ENCODE data around the gene MYO15B.
A peak's percentile ranks its signal among the peaks of the same experiment; 100 is the strongest.
"Not testable (repeated sequence)": the region's sequence is repeated elsewhere in the genome, so short reads cannot be mapped to it uniquely, and the experiment has no call there.

MYO15B gene

DNA sequence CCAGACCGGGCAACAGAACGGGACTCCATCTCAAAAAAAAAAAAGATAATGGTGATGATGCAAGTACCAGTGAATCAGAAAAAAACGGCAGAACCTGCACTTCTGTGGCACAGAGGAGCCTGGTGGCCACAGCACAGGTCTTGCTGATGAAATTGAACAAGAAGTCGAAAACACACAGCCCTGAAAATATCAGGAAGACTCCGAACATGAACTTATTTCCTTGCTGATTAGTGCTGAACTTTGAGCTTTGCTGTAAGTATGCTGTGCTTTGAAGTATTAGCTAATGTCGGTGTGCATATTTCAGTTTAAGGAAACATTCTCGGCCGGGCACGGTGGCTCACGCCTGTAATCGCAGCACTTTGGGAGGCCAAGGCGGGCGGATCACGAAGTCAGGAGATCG is 10.9 kb upstream of the MYO15B start:
- DNase-seq, result no peak

DNA sequence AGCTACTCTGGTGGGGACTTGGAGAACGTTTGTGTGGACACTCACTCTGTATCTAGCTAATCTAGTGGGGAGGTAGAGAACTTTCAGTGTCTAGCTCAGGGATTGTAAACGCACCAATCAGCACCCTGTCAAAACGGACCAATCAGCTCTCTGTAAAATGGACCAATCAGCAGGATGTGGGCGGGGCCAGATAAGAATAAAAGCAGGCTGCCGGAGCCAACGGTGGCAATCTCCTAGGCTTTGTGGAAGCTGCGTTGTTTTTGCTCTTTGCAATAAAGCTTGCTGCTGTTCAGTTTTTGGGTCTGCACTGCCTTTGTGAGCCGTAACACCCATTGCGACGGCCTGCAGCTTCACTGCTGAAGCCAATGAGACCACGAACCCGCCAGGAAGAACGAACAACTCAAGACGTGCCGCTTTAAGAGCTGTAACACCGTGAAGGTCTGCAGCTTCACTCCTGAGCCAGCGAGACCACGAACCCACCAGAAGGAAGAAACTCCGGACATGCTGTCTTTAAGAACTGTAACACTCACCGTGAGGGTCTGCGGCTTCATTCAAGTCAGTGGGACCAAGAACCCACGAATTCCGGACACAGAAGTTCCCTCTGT is 6.4 kb upstream of the MYO15B start:
- DNase-seq, result not testable (repeated sequence)

DNA sequence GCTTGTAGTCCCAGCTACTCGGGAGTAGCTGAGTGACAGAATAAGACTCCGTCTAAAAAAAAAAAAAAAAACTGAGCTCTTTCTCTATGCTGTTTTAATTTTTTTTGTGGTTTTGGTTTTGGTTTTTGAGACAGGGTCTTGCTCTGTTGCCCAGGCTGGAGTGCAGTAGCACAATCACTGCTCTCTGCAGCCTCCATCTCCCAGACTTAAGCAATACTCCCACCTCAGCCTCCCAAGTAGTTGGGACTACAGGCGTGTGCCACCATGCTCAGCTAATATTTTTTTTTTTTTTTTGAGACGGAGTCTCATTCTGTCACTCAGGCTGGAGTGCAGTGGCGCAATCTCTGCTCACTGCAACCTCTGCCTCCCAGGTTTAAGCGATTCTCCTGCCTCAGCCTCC is 4.4 kb upstream of the MYO15B start:
- DNase-seq, result not testable (repeated sequence)

DNA sequence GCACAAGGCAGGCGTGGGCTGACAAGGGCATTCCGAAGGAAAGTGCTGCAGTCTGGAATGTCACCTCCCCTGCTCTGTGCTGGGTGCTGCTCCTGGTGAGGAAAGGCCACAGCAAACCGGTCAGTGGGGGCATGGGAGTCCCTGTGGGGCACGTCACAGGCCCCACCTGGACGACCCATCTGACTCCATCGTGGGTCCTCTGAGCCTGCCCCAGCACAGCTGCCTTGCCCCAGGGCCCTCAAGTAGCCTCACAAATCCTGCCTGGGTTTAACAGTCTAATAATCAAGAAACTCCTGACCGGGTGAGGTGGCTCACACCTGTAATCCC is 2.8 kb upstream of the MYO15B start:
- DNase-seq, result no peak

DNA sequence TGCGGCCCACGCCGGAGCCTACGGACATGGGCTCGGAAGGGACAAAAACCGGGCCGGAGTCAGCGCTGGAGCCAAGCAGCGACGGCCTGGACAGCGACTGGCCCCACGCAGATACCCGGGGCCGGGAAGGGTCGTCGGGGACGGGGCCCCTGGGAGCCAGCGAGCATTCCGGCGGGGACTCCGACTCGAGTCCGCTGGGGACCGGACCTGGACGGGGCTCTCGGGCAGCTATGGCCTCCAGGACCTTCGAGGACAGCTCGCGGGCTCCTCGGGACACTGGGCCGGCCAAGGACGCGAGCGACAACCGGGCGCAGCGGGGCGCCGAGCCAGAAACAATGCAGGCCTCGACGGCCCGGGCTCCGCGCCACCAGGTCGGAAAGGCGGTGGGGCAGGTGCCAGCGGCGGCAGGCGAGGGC is 1.0 kb downstream of the MYO15B start:
- no peak for DNase-seq

DNA sequence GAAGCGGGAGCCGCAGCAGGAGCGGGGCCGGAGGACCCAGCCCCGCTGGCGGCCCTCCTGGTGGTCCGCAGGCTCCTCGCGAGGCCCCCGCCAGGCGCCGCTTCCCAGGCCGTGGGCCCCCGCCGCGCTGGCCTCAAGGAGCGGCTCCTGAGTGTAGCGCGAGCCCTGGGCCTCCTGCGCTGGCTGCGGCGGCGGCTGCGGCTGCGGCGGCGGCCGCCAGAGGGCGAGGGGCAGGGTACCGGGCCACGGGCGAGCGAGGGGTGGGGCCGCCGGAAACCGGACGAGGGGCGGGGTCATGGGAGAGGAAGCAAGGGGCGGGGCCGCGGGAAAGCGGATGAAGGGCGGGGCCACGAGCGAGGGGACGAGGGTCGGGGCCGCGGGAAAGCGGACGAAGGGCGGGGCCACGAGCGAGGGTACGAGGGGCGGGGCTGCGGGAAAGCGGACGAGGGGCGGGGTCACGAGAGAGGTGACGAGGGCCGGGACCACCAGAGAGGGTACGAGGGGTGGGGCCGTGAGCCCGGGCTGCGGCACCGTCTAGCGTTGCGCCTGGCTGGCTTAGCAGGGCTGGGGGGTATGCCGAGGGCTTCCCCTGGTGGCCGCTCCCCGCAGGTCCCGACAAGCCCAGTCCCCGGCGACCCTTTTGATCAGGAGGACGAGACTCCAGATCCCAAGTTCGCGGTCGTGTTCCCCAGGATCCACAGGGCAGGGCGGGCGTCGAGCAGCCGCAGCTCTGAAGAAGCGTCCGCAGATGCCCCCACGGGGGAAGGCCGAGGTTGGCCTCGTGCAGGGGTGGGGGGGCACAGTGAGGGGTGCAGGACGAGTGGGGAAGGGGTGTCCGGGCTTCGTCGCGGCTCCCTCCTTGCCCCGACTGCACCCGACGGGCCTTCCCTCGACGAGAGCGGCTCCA is 1.7 kb downstream of the MYO15B start:
- DNase-seq, result peak; percentile 35

DNA sequence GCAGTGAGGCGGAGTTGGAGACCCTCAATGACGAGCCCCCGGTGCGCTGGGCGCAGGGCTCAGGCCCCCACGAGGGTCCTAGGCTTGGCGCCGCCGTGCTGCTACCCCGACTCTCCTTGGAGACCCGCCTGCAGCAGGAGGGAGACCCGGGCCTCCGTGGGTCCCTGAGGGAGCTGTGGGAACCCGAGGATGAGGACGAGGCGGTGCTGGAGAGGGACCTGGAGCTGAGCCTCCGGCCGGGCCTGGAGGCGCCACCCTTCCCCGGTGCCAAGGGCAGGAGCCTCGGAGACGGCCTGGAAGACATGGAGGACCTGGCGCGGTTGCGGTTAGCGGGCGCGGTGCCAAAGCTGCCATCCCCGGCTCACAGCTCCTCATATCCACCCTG is 2.3 kb downstream of the MYO15B start:
- DNase-seq, result no peak

DNA sequence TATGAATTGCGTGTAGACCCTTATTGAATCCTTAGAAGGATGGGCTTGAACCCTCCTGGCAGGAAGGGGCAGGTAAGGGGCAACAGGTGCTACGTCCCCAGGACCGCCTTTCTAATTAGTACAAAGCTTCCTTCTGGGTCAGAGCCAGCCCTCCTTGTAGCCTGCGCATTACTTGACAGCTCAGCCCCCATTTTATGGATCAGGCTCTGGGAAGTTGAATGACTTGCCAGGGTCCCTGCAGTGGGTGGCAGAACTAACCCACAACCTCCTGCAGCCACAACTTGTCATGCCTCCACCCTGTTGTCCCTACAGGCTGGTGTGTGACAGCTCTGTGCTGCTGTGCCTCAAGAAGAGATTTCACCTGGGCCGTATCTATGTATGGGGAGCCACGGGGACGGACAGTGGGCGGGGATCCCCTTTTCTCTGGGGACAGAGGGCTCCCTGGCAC is 2.7 kb downstream of the MYO15B start:
- DNase-seq, result no peak

DNA sequence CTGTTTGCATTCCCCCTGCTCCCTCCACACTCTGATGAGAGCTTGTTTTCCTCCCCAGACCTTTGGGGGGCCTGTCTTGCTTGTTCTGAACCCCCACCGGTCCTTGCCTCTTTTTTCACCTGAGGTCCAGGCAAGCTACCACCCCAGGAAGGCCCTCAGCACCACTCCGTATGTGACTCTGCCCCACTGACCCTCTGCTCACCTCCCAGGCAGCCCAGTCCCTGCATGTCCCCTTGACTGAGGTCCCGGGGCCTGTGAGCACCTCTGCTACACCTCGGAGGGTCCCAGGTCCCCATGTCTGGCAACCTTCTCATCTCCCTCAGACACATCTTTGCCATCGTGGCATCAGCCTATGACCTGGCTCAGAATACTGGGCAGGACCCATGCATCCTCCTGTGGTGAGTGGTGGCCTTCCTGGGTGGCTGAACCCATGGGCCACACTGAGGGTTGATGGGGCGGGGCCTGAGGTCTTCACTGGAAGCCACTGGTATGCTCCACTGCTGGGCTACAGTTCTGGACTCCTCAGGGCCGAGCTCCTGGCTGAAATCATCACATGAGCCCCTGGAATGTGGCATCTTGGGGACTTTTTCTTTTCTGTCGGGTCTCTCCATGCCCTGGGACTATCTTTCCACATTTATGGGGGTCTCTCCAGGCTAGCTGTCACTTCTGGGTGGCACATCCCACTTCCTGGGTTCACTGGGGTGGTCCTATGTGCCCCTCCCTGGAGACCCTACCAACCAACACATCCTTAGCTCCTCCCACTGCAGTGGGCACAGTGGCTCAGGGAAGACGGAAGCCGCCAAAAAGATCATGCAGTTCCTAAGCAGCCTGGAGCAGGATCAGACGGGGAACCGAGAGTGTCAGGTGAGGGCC is 3.5 kb downstream of the MYO15B start:
- no peak for DNase-seq

DNA sequence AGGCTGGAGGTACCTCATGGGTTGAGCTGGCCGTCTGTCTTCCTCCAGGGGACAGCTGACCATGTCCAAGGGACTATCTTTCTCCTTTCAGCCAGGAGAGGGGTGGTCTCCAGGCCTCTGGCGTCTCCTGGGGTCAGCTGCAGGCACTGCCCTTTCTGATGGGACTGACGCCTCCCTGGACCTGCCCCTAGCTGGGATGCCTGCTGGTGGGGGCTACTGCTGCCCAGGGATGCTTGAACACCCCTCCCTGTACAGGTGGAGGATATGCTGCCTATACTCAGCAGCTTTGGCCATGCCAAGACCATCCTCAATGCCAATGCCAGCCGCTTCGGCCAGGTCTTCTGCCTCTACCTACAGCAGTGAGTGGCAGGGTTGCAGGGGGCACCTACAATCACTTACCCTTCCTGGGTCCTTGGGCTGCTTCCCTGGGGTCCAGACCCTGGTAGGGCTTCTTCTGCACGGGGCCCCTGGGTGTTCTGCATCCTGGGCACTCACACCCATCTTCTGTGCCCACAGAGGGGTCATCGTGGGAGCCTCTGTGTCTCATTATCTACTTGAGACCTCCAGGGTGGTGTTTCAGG is 4.2 kb downstream of the MYO15B start:
- no peak for DNase-seq

DNA sequence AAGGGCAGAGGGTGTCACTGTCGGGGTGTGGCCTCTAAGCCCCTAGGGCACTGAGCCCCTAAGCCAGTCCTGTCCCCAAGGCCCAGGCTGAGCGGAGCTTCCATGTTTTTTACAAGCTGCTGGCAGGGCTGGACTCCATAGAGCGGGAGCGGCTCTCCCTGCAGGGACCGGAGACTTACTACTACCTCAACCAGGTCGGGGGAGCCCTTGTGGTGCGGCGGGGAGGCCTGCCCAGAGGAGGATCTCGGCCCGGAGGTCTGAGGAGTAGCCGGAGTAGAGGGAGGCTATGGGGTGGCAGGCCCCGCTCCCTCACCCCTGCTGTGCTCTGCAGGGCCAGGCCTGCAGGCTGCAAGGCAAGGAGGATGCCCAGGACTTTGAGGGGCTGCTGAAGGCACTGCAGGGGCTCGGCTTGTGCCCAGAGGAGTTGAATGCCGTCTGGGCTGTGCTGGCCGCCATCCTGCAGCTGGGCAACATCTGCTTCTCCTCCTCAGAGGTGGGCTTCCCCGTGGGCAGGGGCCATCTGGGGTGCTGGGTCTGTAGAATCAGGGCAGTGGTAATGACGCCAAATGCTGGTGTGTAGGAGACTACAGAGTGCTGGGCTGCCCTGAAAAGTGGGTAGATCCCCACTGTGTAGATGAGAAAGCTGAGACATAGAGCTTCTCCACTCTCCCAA is 4.9 kb downstream of the MYO15B start:
- DNase-seq, result no peak

DNA sequence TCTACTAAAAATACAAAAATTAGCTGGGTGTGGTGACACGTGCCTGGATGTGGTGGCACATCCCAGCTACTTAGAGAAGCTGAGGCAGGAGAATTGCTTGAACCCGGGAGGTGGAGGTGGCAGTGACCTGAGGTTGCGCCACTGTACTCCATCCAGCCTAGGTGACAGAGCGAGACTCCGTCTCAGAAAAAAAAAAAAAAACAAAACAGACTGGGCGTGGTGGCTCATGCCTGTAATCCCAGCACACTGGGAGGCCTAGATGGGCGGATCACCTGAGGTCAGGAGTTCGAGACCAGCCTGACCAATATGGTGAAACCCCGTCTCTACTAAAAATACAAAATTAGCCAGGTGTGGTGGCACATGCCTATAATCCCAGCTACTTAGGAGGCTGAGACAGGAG is 5.8 kb downstream of the MYO15B start:
- not testable (repeated sequence) for DNase-seq

DNA sequence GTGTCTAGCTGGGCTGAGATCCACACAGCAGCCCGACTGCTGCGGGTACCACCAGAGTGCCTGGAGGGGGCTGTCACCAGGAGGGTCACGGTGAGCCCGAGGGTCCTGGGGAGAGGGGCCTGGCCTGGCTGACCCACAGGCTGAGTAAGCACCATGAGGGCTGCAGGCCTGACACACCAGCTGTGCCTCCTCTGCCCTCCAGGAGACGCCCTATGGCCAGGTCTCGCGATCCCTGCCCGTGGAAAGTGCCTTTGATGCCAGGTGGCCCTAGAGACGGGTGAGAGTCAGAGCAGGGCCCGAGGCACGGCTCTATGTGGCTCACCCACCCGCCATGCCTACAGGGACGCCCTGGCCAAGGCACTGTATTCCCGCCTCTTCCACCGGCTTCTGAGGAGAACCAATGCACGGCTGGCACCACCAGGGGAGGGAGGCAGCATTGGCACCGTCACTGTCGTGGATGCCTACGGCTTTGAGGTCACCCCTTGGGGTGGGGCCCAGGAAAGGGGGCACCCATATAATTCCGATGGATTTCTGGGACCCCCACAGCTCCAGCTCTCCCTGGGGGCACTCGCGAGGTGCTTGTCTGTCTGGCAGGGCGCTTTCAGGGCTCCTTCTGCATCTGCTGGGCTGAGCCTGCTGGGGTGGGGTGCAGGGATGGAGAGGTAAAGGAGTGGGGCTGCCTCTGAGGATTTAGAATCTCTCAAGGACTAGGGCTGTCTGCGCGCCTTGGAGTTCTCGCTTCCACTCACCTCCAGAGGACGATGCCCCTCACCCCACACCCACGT is 7.1 kb downstream of the MYO15B start:
- DNase-seq, result no peak

DNA sequence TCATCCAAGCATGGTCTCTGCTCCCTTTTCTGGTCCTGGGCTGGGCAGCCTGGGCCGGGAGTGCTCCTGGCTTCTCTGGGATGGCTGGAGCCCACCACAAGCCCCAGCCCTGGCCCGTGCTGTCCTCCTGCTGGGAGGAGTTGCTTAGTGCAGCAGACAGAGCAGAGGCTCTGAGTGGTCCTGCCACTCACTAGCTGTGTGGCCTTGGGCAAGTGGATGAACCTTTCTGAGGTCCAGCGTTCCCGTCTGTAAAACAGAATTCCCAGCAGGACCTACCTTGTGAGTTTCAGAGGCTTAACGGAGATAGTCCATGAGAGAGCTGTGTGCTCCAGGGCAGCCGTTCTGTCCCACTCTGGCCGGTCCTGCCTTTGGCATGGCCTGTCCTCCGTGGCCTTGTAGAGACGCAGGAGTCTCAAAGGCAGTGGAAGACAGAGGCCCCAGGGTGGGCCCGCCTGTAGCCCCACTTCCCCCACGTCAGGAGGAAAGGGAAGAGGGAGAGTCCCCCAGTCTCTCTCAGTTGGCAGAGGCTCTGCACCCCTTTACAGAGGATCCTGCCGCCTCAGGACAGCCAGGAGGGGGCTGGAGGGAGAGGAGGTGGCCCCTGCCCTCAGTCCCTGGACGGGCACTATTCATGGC is 7.8 kb downstream of the MYO15B start:
- no peak for DNase-seq

DNA sequence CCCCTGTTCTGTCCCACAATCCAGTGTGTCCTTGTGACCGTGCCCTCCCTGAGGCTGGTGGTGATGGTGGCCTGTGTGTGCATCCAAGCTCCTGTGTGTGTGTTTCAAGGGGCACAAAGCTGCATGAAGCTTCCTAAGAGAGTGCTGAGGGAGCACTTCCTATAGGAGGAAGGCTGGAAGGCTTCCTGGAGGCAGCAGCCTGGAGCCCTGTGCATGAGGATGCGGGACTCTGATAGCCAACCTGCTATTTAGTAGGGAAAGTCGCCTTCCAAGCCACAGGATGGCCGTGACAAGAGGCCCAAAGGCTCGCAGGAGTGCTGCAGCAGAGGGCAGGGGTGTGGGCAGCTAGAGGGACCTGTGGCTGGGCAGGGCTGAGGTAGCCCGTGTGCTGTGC is 8.3 kb downstream of the MYO15B start:
- DNase-seq, result no peak

DNA sequence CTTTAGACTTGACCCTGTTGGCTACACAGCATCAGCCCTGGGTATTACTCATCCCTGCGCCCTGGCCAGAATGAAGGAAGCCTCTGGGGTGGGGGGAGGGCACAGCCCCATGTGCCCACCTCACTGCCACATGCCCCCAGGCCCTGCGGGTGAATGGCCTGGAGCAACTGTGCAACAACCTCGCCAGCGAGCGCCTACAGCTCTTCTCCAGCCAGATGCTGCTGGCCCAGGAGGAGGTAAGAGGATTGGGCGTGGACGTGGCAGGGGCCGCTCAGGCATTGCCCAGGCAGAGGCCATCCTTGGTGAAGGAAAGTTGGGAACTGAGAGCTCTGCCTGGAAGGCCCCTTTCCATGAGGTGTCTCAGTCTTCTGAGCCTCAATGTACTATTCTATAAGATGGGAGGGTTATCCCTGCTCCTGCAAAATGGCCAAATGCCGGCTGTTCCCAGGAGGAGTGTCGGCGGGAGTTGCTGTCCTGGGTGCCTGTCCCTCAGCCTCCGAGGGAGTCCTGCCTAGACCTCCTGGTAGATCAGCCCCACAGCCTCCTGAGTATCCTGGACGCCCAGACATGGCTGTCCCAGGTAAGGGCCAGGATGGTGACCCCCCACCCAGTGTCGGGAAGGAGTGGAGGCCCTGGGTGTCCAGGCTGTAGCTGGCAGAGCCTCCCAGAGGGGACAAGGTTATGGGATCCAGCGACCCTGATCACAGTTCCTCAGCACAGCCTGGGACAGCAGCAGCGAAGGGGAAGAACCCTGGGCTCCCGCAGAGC is 8.9 kb downstream of the MYO15B start:
- no peak for DNase-seq

DNA sequence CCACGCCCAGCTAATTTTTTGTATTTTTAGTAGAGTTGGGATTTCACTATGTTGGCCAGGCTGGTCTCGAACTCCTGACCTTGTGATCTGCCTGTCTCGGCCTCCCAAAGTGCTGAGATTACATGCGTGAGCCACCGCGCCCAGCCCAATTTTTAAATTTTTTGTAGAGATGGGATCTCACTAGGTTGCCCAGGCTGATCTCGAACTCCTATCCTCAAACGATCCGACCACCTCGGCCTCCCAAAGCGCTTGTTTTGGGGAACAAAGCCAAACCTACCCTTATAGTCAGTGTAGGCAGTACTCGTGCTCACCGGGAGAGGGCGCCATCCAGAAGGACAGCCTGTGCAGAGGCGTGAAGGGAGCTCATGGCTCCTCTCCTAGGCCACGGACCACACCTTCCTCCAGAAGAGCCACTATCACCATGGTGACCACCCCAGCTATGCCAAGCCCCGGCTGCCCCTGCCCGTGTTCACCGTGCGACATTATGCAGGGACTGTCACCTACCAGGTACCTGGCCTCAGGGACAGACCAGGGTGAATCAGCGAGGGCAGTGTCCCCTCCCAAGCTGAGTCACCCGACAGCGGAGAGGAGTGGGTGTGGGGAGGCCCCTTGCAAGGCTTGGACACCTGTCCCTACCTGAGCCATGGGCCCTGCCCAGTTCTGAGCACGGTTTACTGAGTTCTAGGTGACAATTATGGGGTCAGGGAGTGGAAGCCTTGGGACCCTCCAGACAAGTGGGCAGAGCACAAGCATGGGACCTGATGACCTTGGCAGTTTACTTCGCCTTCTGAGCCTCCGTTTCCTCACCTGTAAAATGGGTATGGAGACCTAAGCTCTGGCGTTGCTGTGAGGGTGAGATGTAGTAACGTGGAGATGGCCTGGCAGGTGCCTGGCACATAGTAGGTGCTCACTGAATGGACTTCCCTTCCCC is 13.7 kb downstream of the MYO15B start:
- DNase-seq, result no peak

DNA sequence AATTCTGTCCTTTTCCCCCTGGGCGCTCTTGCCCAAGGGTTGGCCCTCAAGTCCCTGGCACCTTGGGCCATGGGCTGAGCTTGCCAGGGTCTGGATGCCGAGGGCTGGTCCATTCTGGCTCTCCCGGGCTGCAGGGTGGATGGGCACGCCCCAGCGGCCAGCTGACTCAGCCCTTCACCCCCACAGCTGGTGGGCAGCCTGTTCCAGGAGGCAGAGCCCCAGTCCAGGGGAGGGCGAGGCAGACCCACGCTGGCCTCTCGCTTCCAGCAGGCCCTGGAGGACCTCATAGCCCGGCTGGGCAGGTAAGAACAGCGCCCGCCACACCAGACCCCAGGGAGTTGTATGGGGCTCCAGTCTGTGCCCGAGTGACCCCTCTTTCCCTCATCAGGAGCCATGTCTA is 15.0 kb downstream of the MYO15B start:
- no peak for DNase-seq

DNA sequence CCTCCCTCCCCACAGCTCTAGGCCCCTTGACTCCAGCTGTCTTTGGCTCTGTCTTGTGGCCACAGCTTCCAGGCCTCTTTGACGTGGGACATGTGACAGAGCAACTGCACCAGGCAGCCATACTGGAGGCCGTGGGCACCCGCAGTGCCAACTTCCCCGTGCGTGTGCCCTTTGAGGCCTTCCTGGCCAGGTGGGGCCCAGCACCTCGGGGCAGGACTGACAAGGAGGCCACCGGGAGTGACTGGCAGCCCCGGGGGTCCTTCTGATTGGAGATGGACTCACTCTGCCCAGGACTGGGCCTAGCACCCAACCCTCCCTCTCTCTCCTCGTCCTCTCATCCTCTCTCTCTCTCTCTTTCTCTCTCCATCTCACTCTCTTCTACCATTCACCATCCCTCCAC is 15.5 kb downstream of the MYO15B start:
- DNase-seq, result no peak
